ENCODE results near the gene APH1A. TPM values are rescaled to one million over a fixed set of nuclear protein-coding genes. Genes with fewer than 3 reads are reported as not detected.

The APH1A gene
- total RNA-seq, 2 experiments from 2014 or later, result 71.2 to 75.7 TPM

GRCh38 chr1:150288382-150288781 lies 19.6 kb upstream of the APH1A start:
- peaks cover 5% of the 10 kb centered on the region for H3K4me1 Mint-ChIP-seq (ENCODE audit: low read depth)
- H3K27ac Mint-ChIP-seq, result no peak overlapping the region
- DNase-seq, result no peak
- H3K27me3 Mint-ChIP-seq (ENCODE audit: low read depth), result no peaks in the 10 kb centered on the region
- intact Hi-C loops (cut with micrococcal nuclease), result no loop called here
- CTCF ChIA-PET, result interaction anchor here (1.2 kb wide), 1 partner anchor 34 kb away, joined by 3 read pairs; no protein-coding TSS in a partner anchor
- H3K4me3 Mint-ChIP-seq, result no peak overlapping the region
- no peaks in the 10 kb centered on the region for H3K9me3 Mint-ChIP-seq
- H3K36me3 Mint-ChIP-seq (ENCODE audit: low read depth), result no peaks in the 10 kb centered on the region

GRCh38 chr1:150283260-150283659 lies 14.4 kb upstream of the APH1A start:
- DNase-seq, result no peak
- no peak overlapping the region for H3K27ac Mint-ChIP-seq
- H3K36me3 Mint-ChIP-seq (ENCODE audit: low read depth), result no peaks in the 10 kb centered on the region
- peaks cover 2% of the 10 kb centered on the region for H3K9me3 Mint-ChIP-seq
- intact Hi-C loops (cut with micrococcal nuclease), result no loop called here
- CTCF ChIA-PET, result no interaction called here
- peaks cover 24% of the 10 kb centered on the region for H3K4me1 Mint-ChIP-seq (ENCODE audit: low read depth)
- no peak overlapping the region for H3K4me3 Mint-ChIP-seq
- no peaks in the 10 kb centered on the region for H3K27me3 Mint-ChIP-seq (ENCODE audit: low read depth)

- CTCF ChIA-PET, result interaction anchor here (5.2 kb wide), 1 partner anchor 26 kb away, joined by 68 read pairs; the partner anchor contains the start of gene CA14
- H3K27me3 Mint-ChIP-seq (ENCODE audit: low read depth), result no peaks in the 10 kb centered on the region
Measured at GRCh38 chr1:150282558-150282958, 13.7 kb upstream of the APH1A start.

GRCh38 chr1:150281758-150282557 lies 13.1 kb upstream of the APH1A start, which contains the start of gene CIART:
Gene CIART, plus strand, starts transcription at chr1:150282554. Its CDS starts 714 bp downstream, at chr1:150283268.
- Mint-ChIP-seq H3K36me3 (ENCODE audit: low read depth) (no peaks in the 10 kb centered on the region), H3K9me3 (peaks cover 2% of the 10 kb centered on the region), H3K4me3 (peak within 1 kb of the TSS; percentile 82), H3K27me3 (ENCODE audit: low read depth) (no peaks in the 10 kb centered on the region), H3K27ac (no peak within 1 kb of the TSS), H3K4me1 (ENCODE audit: low read depth) (peaks cover 24% of the 10 kb centered on the region)
- DNase-seq, result peak; percentile 78
- intact Hi-C loops (cut with micrococcal nuclease), result loop anchor here (1.0 kb wide), 4 partner anchors 13 to 68 kb away; partner anchors contain the start of genes ANP32E and APH1A
- CTCF ChIA-PET, result interaction anchor here (0.6 to 5.2 kb wide), 4 partner anchors 10 to 600 kb away, joined by 3 to 68 read pairs (median 3); partner anchors contain the start of gene CA14

More at GRCh38 chr1:150282558-150282958, 13.7 kb upstream of the APH1A start:
- DNase-seq, result peak; percentile 8
- Mint-ChIP-seq H3K9me3 (peaks cover 2% of the 10 kb centered on the region), H3K4me3 (peak overlapping the region; percentile 82), H3K4me1 (ENCODE audit: low read depth) (peaks cover 24% of the 10 kb centered on the region), H3K36me3 (ENCODE audit: low read depth) (no peaks in the 10 kb centered on the region), H3K27ac (no peak overlapping the region)
- intact Hi-C loops (cut with micrococcal nuclease), result no loop called here

- CTCF ChIA-PET, result interaction anchor here (0.6 to 5.2 kb wide), 4 partner anchors 9 to 601 kb away, joined by 3 to 68 read pairs (median 3); partner anchors contain the start of gene CA14
- peaks cover 24% of the 10 kb centered on the region for H3K4me1 Mint-ChIP-seq (ENCODE audit: low read depth)
- no peaks in the 10 kb centered on the region for H3K27me3 Mint-ChIP-seq (ENCODE audit: low read depth)
- intact Hi-C loops (cut with micrococcal nuclease), result loop anchor here (1.0 kb wide), 4 partner anchors 12 to 67 kb away; partner anchors contain the start of genes ANP32E and APH1A
- H3K9me3 Mint-ChIP-seq, result peaks cover 2% of the 10 kb centered on the region
- no peaks in the 10 kb centered on the region for H3K36me3 Mint-ChIP-seq (ENCODE audit: low read depth)
- H3K4me3 Mint-ChIP-seq, result peak overlapping the region; percentile 82
- peak; percentile 82 for DNase-seq
- H3K27ac Mint-ChIP-seq, result no peak overlapping the region
Measured at GRCh38 chr1:150281221-150281757, 12.5 kb upstream of the APH1A start.

GRCh38 chr1:150280138-150280707 lies 11.4 kb upstream of the APH1A start:
- no peak overlapping the region for H3K27ac Mint-ChIP-seq
- DNase-seq, result no peak
- H3K4me1 Mint-ChIP-seq (ENCODE audit: low read depth), result peaks cover 24% of the 10 kb centered on the region
- no peak overlapping the region for H3K4me3 Mint-ChIP-seq
- no peaks in the 10 kb centered on the region for H3K36me3 Mint-ChIP-seq (ENCODE audit: low read depth)
- no peaks in the 10 kb centered on the region for H3K27me3 Mint-ChIP-seq (ENCODE audit: low read depth)
- intact Hi-C loops (cut with micrococcal nuclease), result no loop called here
- CTCF ChIA-PET, result interaction anchor here (0.6 to 5.2 kb wide), 4 partner anchors 10 to 253 kb away, joined by 3 to 68 read pairs (median 4); partner anchors contain the start of gene CA14
- H3K9me3 Mint-ChIP-seq, result peaks cover 2% of the 10 kb centered on the region

- Mint-ChIP-seq H3K4me3 (no peak overlapping the region), H3K36me3 (ENCODE audit: low read depth) (peaks cover 1% of the 10 kb centered on the region), H3K27ac (no peak overlapping the region), H3K27me3 (ENCODE audit: low read depth) (no peaks in the 10 kb centered on the region), H3K4me1 (ENCODE audit: low read depth) (peaks cover 7% of the 10 kb centered on the region), H3K9me3 (no peaks in the 10 kb centered on the region)
- DNase-seq, result no peak
- intact Hi-C loops (cut with micrococcal nuclease), result no loop called here
- CTCF ChIA-PET, result interaction anchor here (0.6 to 2.0 kb wide), 2 partner anchors 17 to 190 kb away, joined by 3 to 11 read pairs; no protein-coding TSS in a partner anchor
Measured at GRCh38 chr1:150273311-150273710, 4.5 kb upstream of the APH1A start.

- intact Hi-C loops (cut with micrococcal nuclease), result no loop called here
Measured at GRCh38 chr1:150271291-150271959, 2.6 kb upstream of the APH1A start.

GRCh38 chr1:150269451-150269850 lies 635 bp upstream of the APH1A start:
- peak overlapping the region; percentile 89 for H3K4me3 Mint-ChIP-seq
- H3K4me1 Mint-ChIP-seq (ENCODE audit: low read depth), result peaks cover 23% of the 10 kb centered on the region
- CTCF ChIA-PET, result interaction anchor here (0.8 to 2.9 kb wide), 3 partner anchors 9 to 18 kb away, joined by 3 to 12 read pairs (median 3); no protein-coding TSS in a partner anchor
- no peak for DNase-seq
- peak overlapping the region; percentile 96 for H3K27ac Mint-ChIP-seq
- no peaks in the 10 kb centered on the region for H3K27me3 Mint-ChIP-seq (ENCODE audit: low read depth)
- no peaks in the 10 kb centered on the region for H3K9me3 Mint-ChIP-seq
- intact Hi-C loops (cut with micrococcal nuclease), result loop anchor here (1.0 to 2.0 kb wide), 6 partner anchors 12 to 360 kb away; partner anchors contain the start of genes ANP32E, ENSA, MRPS21 and PRPF3
- H3K36me3 Mint-ChIP-seq (ENCODE audit: low read depth), result peaks cover 22% of the 10 kb centered on the region

More at GRCh38 chr1:150271291-150271959, 2.6 kb upstream of the APH1A start:
- Mint-ChIP-seq H3K27ac (no peak overlapping the region), H3K4me3 (no peak overlapping the region), H3K27me3 (ENCODE audit: low read depth) (no peaks in the 10 kb centered on the region), H3K9me3 (no peaks in the 10 kb centered on the region), H3K4me1 (ENCODE audit: low read depth) (peaks cover 23% of the 10 kb centered on the region), H3K36me3 (ENCODE audit: low read depth) (peaks cover 15% of the 10 kb centered on the region)
- CTCF ChIA-PET, result interaction anchor here (0.6 to 1.2 kb wide), 2 partner anchors 9 to 10 kb away, joined by 3 to 5 read pairs; no protein-coding TSS in a partner anchor
- no peak for DNase-seq

GRCh38 chr1:150268340-150268704 lies 494 bp downstream of the APH1A start:
- H3K4me1 Mint-ChIP-seq (ENCODE audit: low read depth), result peaks cover 23% of the 10 kb centered on the region
- peaks cover 20% of the 10 kb centered on the region for H3K36me3 Mint-ChIP-seq (ENCODE audit: low read depth)
- H3K9me3 Mint-ChIP-seq, result no peaks in the 10 kb centered on the region
- intact Hi-C loops (cut with micrococcal nuclease), result loop anchor here (2.0 kb wide), 1 partner anchor 24 kb away; the partner anchor contains the start of gene MRPS21
- no peaks in the 10 kb centered on the region for H3K27me3 Mint-ChIP-seq (ENCODE audit: low read depth)
- peak overlapping the region; percentile 96 for H3K27ac Mint-ChIP-seq
- CTCF ChIA-PET, result interaction anchor here (2.9 kb wide), 1 partner anchor 12 kb away, joined by 12 read pairs; no protein-coding TSS in a partner anchor
- peak; percentile 52 for DNase-seq
- peak overlapping the region; percentile 89 for H3K4me3 Mint-ChIP-seq

- no peaks in the 10 kb centered on the region for H3K27me3 Mint-ChIP-seq (ENCODE audit: low read depth)
- intact Hi-C loops (cut with micrococcal nuclease), result loop anchor here (2.0 kb wide), 1 partner anchor 25 kb away; the partner anchor contains the start of gene MRPS21
- peak overlapping the region; percentile 89 for H3K4me3 Mint-ChIP-seq
- H3K4me1 Mint-ChIP-seq (ENCODE audit: low read depth), result peaks cover 23% of the 10 kb centered on the region
- H3K27ac Mint-ChIP-seq, result peak overlapping the region; percentile 96
- CTCF ChIA-PET, result interaction anchor here (2.9 kb wide), 1 partner anchor 12 kb away, joined by 12 read pairs; no protein-coding TSS in a partner anchor
- no peaks in the 10 kb centered on the region for H3K9me3 Mint-ChIP-seq
- peaks cover 20% of the 10 kb centered on the region for H3K36me3 Mint-ChIP-seq (ENCODE audit: low read depth)
- DNase-seq, result no peak
Measured at GRCh38 chr1:150267896-150268295, 920 bp downstream of the APH1A start.
